ENCODE data around the gene ZEB1. TPM values are rescaled to one million over a fixed set of nuclear protein-coding genes. Genes with fewer than 3 reads are reported as not detected.
A peak's percentile ranks its signal among the peaks of the same experiment; 100 is the strongest.

The ZEB1 gene
- total RNA-seq, 2 donors from 2014 or later, result 15.0 to 28.2 TPM

- H3K4me1 ChIP-seq (replicated peaks), result no peaks in the 10 kb centered on the region
- H3K9me3 ChIP-seq, result no peaks in the 10 kb centered on the region
- no peaks in the 10 kb centered on the region for H3K27me3 ChIP-seq (replicated peaks; ENCODE audit: insufficient read depth)
- peak overlapping the region; percentile 60 to 81 for H3K4me3 ChIP-seq
- DNase-seq (ENCODE audit: low spot score), result no peak
- no peaks in the 10 kb centered on the region for H3K36me3 ChIP-seq
- TF ChIP-seq CTCF (IDR thresholded peaks at IDR 0.05) (no peak), POLR2A (IDR thresholded peaks at IDR 0.05) (no peak), POLR2AphosphoS5 (IDR thresholded peaks at IDR 0.05) (no peak)
- 34% methylated on average over 21 of the region's 21 CpGs for WGBS
- peak overlapping the region; percentile 85 to 88 for H3K27ac ChIP-seq
- intact Hi-C loops (cut with DNase I), result loop anchor here (1.0 kb wide), 1 partner anchor 287 kb away; the partner anchor contains the start of gene ZNF438
These were observed 1.2 kb upstream of the ZEB1 start for GRCh38 chr10:31317652-31318381.

GRCh38 chr10:31318382-31318853 is 598 bp upstream of the ZEB1 start:
- TF ChIP-seq POLR2AphosphoS5 (IDR thresholded peaks at IDR 0.05) (no peak), POLR2A (IDR thresholded peaks at IDR 0.05) (peak; percentile 26)
- Histone ChIP-seq H3K4me1 (replicated peaks) (no peaks in the 10 kb centered on the region), H3K27ac (peak overlapping the region; percentile 85 to 88), H3K9me3 (no peaks in the 10 kb centered on the region), H3K27me3 (replicated peaks; ENCODE audit: insufficient read depth) (no peaks in the 10 kb centered on the region), H3K4me3 (peak overlapping the region; percentile 60 to 81), H3K36me3 (no peaks in the 10 kb centered on the region)
- WGBS, result under 1% methylated on average over 25 of the region's 32 CpGs
- intact Hi-C loops (cut with DNase I), result loop anchor here (1.0 kb wide), 1 partner anchor 287 kb away; the partner anchor contains the start of gene ZNF438
- DNase-seq (ENCODE audit: low spot score), result peak; percentile 50

DNA sequence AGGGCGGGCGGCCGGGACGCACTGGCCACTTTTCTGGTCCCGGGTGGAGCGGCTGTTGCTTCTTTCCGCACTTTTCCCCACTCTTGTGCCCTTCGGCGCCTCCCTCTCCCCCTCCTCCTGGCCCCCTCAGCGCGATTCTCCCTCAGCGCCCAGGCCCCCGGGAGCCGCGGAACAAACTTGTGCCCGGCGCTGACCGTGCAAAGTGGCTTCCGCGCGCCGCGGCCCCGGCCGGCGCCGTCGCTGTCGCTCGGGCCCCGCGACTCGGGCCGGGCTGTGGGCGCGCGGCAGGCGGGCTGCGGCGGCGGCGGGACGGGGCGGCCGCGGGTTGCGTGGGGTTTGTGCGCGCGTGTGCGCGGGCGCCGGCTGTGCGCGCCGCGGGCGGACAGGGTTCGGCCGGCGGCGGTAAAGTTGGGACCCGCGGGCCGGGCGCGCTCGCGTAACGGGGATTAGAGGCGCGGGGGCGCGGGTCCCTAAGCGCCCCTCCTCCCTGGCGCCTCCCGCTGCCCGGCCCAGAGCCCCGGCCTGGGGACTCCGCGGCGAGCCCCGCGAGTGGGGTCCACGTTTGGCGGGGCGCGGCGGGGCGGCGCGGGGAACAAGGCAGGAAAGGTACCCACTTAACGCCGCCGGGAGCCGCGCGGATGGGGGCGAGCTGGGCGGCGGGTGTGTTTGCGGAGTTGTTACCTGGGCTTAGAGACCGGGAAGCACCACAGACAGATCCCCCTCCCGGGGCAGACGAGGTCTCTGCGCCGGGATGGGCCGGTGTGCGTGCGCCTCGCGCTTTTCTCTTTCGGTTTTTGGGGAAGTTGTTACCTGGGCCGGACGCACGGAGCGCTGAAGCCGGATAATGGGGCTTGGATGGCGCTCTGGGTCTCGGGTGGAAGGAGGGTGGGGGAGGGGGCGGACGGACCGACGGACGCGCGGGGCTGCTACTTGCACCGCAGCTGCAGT is 860 bp downstream of the ZEB1 start:
- Histone ChIP-seq H3K27ac (peak overlapping the region; percentile 85 to 88), H3K9me3 (no peaks in the 10 kb centered on the region), H3K36me3 (no peaks in the 10 kb centered on the region), H3K27me3 (replicated peaks; ENCODE audit: insufficient read depth) (no peaks in the 10 kb centered on the region), H3K4me3 (peak overlapping the region; percentile 60 to 81), H3K4me1 (replicated peaks) (no peaks in the 10 kb centered on the region)
- no peak for TF ChIP-seq CTCF (IDR thresholded peaks at IDR 0.05)
- no peak for TF ChIP-seq POLR2A (IDR thresholded peaks at IDR 0.05)
- TF ChIP-seq POLR2AphosphoS5 (IDR thresholded peaks at IDR 0.05), result no peak
- WGBS, result under 1% methylated on average over 113 of the region's 129 CpGs
- DNase-seq (ENCODE audit: low spot score), result no peak
- intact Hi-C loops (cut with DNase I), result loop anchor here (1.0 to 5.0 kb wide), 2 partner anchors 282 to 536 kb away; no protein-coding TSS in a partner anchor

DNA sequence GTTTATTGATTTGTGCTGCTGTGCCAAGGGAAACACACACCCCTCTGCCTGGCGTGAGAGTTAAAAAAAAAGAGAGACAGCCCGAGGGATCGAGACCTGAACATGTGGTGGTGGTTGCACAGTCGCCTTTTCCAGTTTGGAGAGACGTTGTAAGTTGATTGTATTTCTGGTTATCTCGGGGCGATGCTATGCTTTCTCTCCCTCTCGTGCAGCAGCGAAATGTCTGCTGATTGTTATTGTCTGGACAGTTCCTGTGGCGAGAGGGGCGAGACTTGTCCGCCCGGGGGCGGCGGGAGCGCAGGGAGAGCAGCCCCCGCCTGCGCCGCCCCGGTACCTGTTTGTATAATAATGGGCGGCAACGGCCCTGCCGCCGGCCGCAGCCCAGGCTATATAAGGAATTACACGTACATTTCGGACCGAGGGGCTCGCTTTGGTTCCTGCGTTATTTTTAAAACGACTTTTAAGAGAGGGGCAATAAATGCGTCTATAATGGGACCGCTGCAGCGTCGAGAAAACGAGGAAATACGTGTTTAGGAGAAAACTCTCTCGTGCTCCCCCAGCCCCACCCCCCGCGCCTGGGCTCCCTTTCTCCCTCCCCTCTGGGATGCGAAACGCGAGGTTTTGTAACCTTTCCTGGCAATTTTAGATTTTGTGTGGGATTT is 1.7 kb downstream of the ZEB1 start:
- WGBS, result under 1% methylated on average over 43 of the region's 43 CpGs
- Histone ChIP-seq H3K4me3 (peak overlapping the region; percentile 60 to 81), H3K36me3 (no peaks in the 10 kb centered on the region), H3K4me1 (replicated peaks) (no peaks in the 10 kb centered on the region), H3K27ac (peak overlapping the region; percentile 85 to 88), H3K9me3 (no peaks in the 10 kb centered on the region), H3K27me3 (replicated peaks; ENCODE audit: insufficient read depth) (no peaks in the 10 kb centered on the region)
- intact Hi-C loops (cut with DNase I), result loop anchor here (5.0 kb wide), 1 partner anchor 282 kb away; no protein-coding TSS in a partner anchor
- TF ChIP-seq POLR2AphosphoS5 (IDR thresholded peaks at IDR 0.05) (peak; percentile 10), CTCF (IDR thresholded peaks at IDR 0.05) (no peak)
- no peak for DNase-seq (ENCODE audit: low spot score)

All from prostate gland (tissue), 2 donors.